Measurements from ENCODE around the gene WIZ. TPM values are rescaled to one million over a fixed set of nuclear protein-coding genes. Genes with fewer than 3 reads are reported as not detected.

The WIZ gene
- total and polyA plus RNA-seq, 2 of the 8 experiments (the other 6 are each of a cell fraction or from before 2014, with no cell fraction given): 12.5 to 33.2 TPM

DNA sequence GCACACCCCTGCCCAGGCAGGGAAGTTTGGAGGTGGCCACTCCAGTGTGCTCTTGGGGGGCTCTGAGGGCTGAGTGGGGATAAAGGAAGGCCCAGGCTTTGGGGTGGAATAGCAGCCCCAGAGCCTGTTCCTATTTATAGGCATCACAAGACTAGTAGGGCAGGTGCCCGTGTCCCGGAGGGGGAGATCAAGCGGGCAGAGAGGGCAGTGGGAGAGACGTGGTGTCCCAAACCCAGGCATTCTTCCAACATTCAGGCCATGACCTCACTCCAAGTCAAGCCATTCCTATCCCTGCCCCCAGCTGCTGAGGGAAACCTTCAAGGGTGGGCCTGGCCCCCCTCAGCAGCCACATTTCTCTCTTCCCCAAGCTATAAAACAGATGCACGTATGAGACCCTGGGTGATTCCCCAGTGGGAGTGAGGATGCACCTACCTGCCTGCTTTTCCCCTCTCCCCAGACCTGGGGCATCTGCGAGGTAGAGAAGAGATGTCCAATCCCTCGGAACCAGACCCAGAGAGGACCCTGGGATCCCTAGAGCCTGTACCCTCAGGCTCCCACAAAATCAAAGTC lies 3.9 kb downstream of the WIZ start:
- Histone ChIP-seq H3K23ac (ENCODE audit: insufficient read length) (no peak overlapping the region), H3K18ac (ENCODE audit: extremely low read depth, low read length) (no peak overlapping the region), H3K27me3 (replicated peaks in 1 of 4; ENCODE audit: control insufficient read depth in 3 of 4, extremely low read depth in 1 of 4, insufficient read depth in 3 of 4, low read length in 3 of 4) (peaks cover 0 to 2% (median 0%) of the 10 kb centered on the region in 4 experiments; a peak in 1 of 7 replicates), H3K4ac (replicated peaks; ENCODE audit: insufficient read length, low read depth, low read length) (no peak overlapping the region), H3K4me1 (replicated peaks in 1 of 4; ENCODE audit: control insufficient read depth in 3 of 4, insufficient read depth in 4 of 4, low read length in 3 of 4) (peaks cover 0 to 9% (median 2%) of the 10 kb centered on the region in 4 experiments; a peak in 6 of 7 replicates), H3K9me3 (ENCODE audit: insufficient read depth in 2 of 2, low read depth in 1 of 2, low read length in 1 of 2) (no peaks in the 10 kb centered on the region), H3K56ac (replicated peaks; ENCODE audit: insufficient read length, low read depth, low read length) (no peak overlapping the region), H2AFZ (ENCODE audit: low read length) (no peak overlapping the region), H4K20me1 (replicated peaks in 1 of 2; ENCODE audit: control insufficient read depth in 1 of 2, insufficient read depth in 2 of 2, low read length in 2 of 2) (no peaks in the 10 kb centered on the region), H3K27ac (ENCODE audit: low read depth, low read length) (no peak overlapping the region), H3K23me2 (ENCODE audit: low read depth, low read length) (peaks cover 15% of the 10 kb centered on the region; the same call in 1 of the 2 replicates), H3K36me3 (ENCODE audit: control insufficient read depth in 2 of 4, insufficient read depth in 4 of 4, low read length in 3 of 4) (no peaks in the 10 kb centered on the region), H3K79me1 (ENCODE audit: low read depth, low read length) (no peaks in the 10 kb centered on the region), H3K4me3 (ENCODE audit: extremely low read depth in 1 of 4, insufficient read depth in 2 of 4, low read depth in 3 of 4, low read length in 4 of 4) (no peak overlapping the region), H2AK5ac (ENCODE audit: low read depth, low read length) (no peak overlapping the region), H2BK20ac (ENCODE audit: low read length) (no peak overlapping the region), H4K5ac (ENCODE audit: insufficient read length, low read depth, low read length) (no peak overlapping the region), H2BK12ac (ENCODE audit: low read depth, low read length) (no peak overlapping the region), H3K14ac (ENCODE audit: insufficient read length) (no peak overlapping the region), H3K9ac (replicated peaks in 1 of 4; ENCODE audit: extremely low read depth in 1 of 4, low read depth in 3 of 4, low read length in 3 of 4) (no peak overlapping the region), H3K79me2 (ENCODE audit: control insufficient read depth in 1 of 2, insufficient read depth in 2 of 2, low read length in 2 of 2) (no peaks in the 10 kb centered on the region), H4K8ac (ENCODE audit: extremely low read depth, insufficient read depth, low read length) (no peak overlapping the region), H4K91ac (replicated peaks; ENCODE audit: insufficient read length, low read length) (no peak overlapping the region), H2BK5ac (ENCODE audit: low read depth, low read length) (no peak overlapping the region), H3K4me2 (ENCODE audit: insufficient read depth in 1 of 2, low read depth in 2 of 2, low read length in 2 of 2) (no peak overlapping the region), H2BK15ac (ENCODE audit: low read length) (no peak overlapping the region), H2BK120ac (replicated peaks; ENCODE audit: low read depth, low read length) (no peak overlapping the region)
- 77% methylated on average over 7 of the region's 7 CpGs; no CpG with 5 or more reads in 1 of the 2 experiments for WGBS, 2 experiments (ENCODE audit: extremely low coverage in 1 of 2, insufficient coverage in 1 of 2, insufficient read length in 1 of 2, insufficient replicate concordance in 2 of 2, low coverage in 1 of 2, low lambda C conversion rate in 2 of 2, missing lambda C conversion rate in 1 of 2)
- CTCF ChIA-PET (ENCODE audit: partially characterized antibody): interaction anchor here (0.6 kb wide), 1 partner anchor 16 kb away, joined by 3 read pairs; no protein-coding TSS in a partner anchor
- DNase-seq (ENCODE audit: low read depth in 1 of 2, low spot score in 2 of 2): no peak
- no peak for FAIRE-seq
- POLR2A ChIA-PET (ENCODE audit: partially characterized antibody): no interaction called here
- TF ChIP-seq CHD1 (IDR thresholded peaks at IDR 0.05; ENCODE audit: low read depth, low read length) (no peak), RBBP5 (IDR thresholded peaks at IDR 0.05; ENCODE audit: borderline replicate concordance, low read depth, low read length) (no peak), CEBPB (IDR thresholded peaks at IDR 0.05; ENCODE audit: low read depth, low read length) (no peak), JUN (IDR thresholded peaks at IDR 0.05; ENCODE audit: low read depth, low read length) (no peak), SP2 (IDR thresholded peaks at IDR 0.05; ENCODE audit: low read length) (no peak), RXRA (IDR thresholded peaks at IDR 0.05; ENCODE audit: insufficient read depth, low read depth, low read length) (no peak), KDM5A (IDR thresholded peaks at IDR 0.05; ENCODE audit: low read length) (no peak), HDAC2 (IDR thresholded peaks at IDR 0.05; ENCODE audit: borderline replicate concordance in 1 of 2, low read depth in 2 of 2, low read length in 2 of 2) (no peak), CBX8 (IDR thresholded peaks at IDR 0.05; ENCODE audit: borderline replicate concordance, low read depth, low read length) (no peak), TAF7 (optimal IDR thresholded peaks at IDR 0.05; ENCODE audit: borderline replicate concordance, low read depth, low read length) (no peak)
- TF ChIP-seq, protein P1, sequence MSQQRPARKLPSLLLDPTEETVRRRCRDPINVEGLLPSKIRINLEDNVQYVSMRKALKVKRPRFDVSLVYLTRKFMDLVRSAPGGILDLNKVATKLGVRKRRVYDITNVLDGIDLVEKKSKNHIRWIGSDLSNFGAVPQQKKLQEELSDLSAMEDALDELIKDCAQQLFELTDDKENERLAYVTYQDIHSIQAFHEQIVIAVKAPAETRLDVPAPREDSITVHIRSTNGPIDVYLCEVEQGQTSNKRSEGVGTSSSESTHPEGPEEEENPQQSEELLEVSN (IDR thresholded peaks at IDR 0.05): no peak
- TF ChIP-seq, protein P2, sequence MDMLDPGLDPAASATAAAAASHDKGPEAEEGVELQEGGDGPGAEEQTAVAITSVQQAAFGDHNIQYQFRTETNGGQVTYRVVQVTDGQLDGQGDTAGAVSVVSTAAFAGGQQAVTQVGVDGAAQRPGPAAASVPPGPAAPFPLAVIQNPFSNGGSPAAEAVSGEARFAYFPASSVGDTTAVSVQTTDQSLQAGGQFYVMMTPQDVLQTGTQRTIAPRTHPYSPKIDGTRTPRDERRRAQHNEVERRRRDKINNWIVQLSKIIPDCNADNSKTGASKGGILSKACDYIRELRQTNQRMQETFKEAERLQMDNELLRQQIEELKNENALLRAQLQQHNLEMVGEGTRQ (IDR thresholded peaks at IDR 0.05; ENCODE audit: low read length): no peak

All from H1 (cell line).